GM19395 (cell line): ENCODE results near the gene MINDY4.

Experiments
- ATAC-seq: cut with Tn5 transposase; IDR thresholded peaks from one replicate; pipeline ENCODE4 v1.9.1; 2021; ENCODE audit warnings: mild to moderate bottlenecking, moderate library complexity; ENCODE audit not compliant: unreplicated experiment

MINDY4 gene

GRCh38 chr7:30765408-30765807 is 5.8 kb upstream of the MINDY4 start:
- ATAC-seq, result no peak

GRCh38 chr7:30770845-30771173 is 408 bp upstream of the MINDY4 start:
- ATAC-seq, result peak; percentile 3

- ATAC-seq, result peak; percentile 29
These were observed 736 bp downstream of the MINDY4 start for GRCh38 chr7:30771880-30772425.

- no peak for ATAC-seq
These were observed 1.8 kb downstream of the MINDY4 start for GRCh38 chr7:30772984-30773383.

- no peak for ATAC-seq
These were observed 4.8 kb downstream of the MINDY4 start for GRCh38 chr7:30775992-30776391.

GRCh38 chr7:30776971-30777370 is 5.8 kb downstream of the MINDY4 start:
- ATAC-seq, result no peak

- ATAC-seq, result no peak
These were observed 7.2 kb downstream of the MINDY4 start for GRCh38 chr7:30778255-30779025.

GRCh38 chr7:30779574-30779973 is 8.4 kb downstream of the MINDY4 start:
- no peak for ATAC-seq

GRCh38 chr7:30780941-30781340 is 9.7 kb downstream of the MINDY4 start:
- ATAC-seq, result no peak

- no peak for ATAC-seq
These were observed 11.5 kb downstream of the MINDY4 start for GRCh38 chr7:30782690-30783089.

GRCh38 chr7:30785786-30786185 is 14.6 kb downstream of the MINDY4 start:
- no peak for ATAC-seq

- no peak for ATAC-seq
These were observed 16.3 kb downstream of the MINDY4 start for GRCh38 chr7:30787486-30787885.

- no peak for ATAC-seq
These were observed 17.6 kb downstream of the MINDY4 start for GRCh38 chr7:30788640-30789333.

- ATAC-seq, result no peak
These were observed 18.1 kb downstream of the MINDY4 start for GRCh38 chr7:30789334-30789711.

- no peak for ATAC-seq
These were observed 19.1 kb downstream of the MINDY4 start for GRCh38 chr7:30790356-30790755.

- ATAC-seq, result no peak
These were observed 19.9 kb downstream of the MINDY4 start for GRCh38 chr7:30791114-30791513.

- ATAC-seq, result no peak
These were observed 24.1 kb downstream of the MINDY4 start for GRCh38 chr7:30795161-30795948.

GRCh38 chr7:30796105-30796869 is 25.1 kb downstream of the MINDY4 start:
- ATAC-seq, result no peak

- no peak for ATAC-seq
These were observed 26.2 kb downstream of the MINDY4 start for GRCh38 chr7:30797176-30798040.
